H1 (cell line): ENCODE measurements around the gene UPF3B. TPM values are rescaled to one million over a fixed set of nuclear protein-coding genes. Genes with fewer than 3 reads are reported as not detected.

Experiments used
- CTCF ChIA-PET: fragments of 300-600 bp; sonication (Branson Sonifier 250); formaldehyde crosslinking; loops from one replicate; lab custom pipeline; 2021; ENCODE audit not compliant: partially characterized antibody; lab: Charles Lee
- POLR2A ChIA-PET: fragments of 300-600 bp; sonication (Branson Sonifier 250); formaldehyde crosslinking; loops from one replicate; lab custom pipeline; 2021; ENCODE audit warnings: inconsistent platforms; ENCODE audit not compliant: partially characterized antibody; lab: Charles Lee
- DNase-seq, 2 experiments: peaks; one replicate each; pipeline versions ENCODE4 v3.0.0 to v3.0.0-alpha.2; 2010 to 2022; ENCODE audit warnings: low spot score in 2 of 2, low read depth in 1 of 2, mixed read lengths in 1 of 2
- FAIRE-seq: peaks from 2 replicates; lab custom pipeline; 2011; peaks lifted over from hg19 to GRCh38; lab: Jason Lieb, UNC
- H2AFZ ChIP-seq: 2 replicates; pipeline ENCODE4 v1.8.1; 2012; ENCODE audit warnings: low read length, inconsistent platforms
- H2AK5ac ChIP-seq: 2 replicates; pipeline ENCODE4 v1.6.1; 2013; ENCODE audit warnings: low read depth, low read length
- H2BK120ac ChIP-seq: replicated peaks from 2 replicates; pipeline ENCODE3; 2013; ENCODE audit warnings: low read depth, low read length, inconsistent platforms
- H2BK12ac ChIP-seq: 2 replicates; pipeline ENCODE4 v1.6.1; 2013; ENCODE audit warnings: low read depth, low read length
- H2BK15ac ChIP-seq: 2 replicates; pipeline ENCODE4 v1.6.1; 2013; ENCODE audit warnings: low read length
- H2BK20ac ChIP-seq: 2 replicates; pipeline ENCODE4 v1.6.1; 2013; ENCODE audit warnings: low read length
- H2BK5ac ChIP-seq: 2 replicates; pipeline ENCODE4 v1.6.1; 2013; ENCODE audit warnings: low read depth, low read length
- H3K14ac ChIP-seq: 2 replicates; pipeline ENCODE4 v1.6.1; 2013; ENCODE audit warnings: inconsistent platforms; ENCODE audit not compliant: insufficient read length
- H3K18ac ChIP-seq: 2 replicates; pipeline ENCODE4 v1.6.1; 2013; ENCODE audit warnings: low read length; ENCODE audit errors: extremely low read depth
- H3K23ac ChIP-seq: 2 replicates; pipeline ENCODE4 v1.6.1; 2013; ENCODE audit warnings: inconsistent platforms; ENCODE audit not compliant: insufficient read length
- H3K23me2 ChIP-seq: 2 replicates; pipeline ENCODE4 v1.6.1; 2013; ENCODE audit warnings: low read depth, low read length
- H3K27ac ChIP-seq: 2 replicates; pipeline ENCODE4 v1.6.1; 2011; ENCODE audit warnings: low read depth, low read length, inconsistent platforms
- H3K27me3 ChIP-seq, 4 experiments: replicated peaks in 1 of 4; 1 replicate in 1 of 4; 2 replicates in 3 of 4; pipeline versions ENCODE4 v1.6.1 to v1.8.1; 2011 to 2013; ENCODE audit warnings: low read length in 3 of 4, mild to moderate bottlenecking in 3 of 4, inconsistent platforms in 2 of 4, mixed read lengths in 2 of 4, moderate library complexity in 1 of 4; ENCODE audit not compliant: control insufficient read depth in 3 of 4, insufficient read depth in 3 of 4; ENCODE audit errors: extremely low read depth in 1 of 4
- H3K36me3 ChIP-seq, 4 experiments: 2 replicates each; pipeline versions ENCODE4 v1.6.1 to v1.8.1; 2011 to 2013; ENCODE audit warnings: mild to moderate bottlenecking in 4 of 4, low read length in 3 of 4, moderate library complexity in 2 of 4, control low read depth in 1 of 4, inconsistent platforms in 1 of 4; ENCODE audit not compliant: insufficient read depth in 4 of 4, control insufficient read depth in 2 of 4
- H3K4ac ChIP-seq: replicated peaks from 2 replicates; pipeline ENCODE3; 2013; ENCODE audit warnings: low read length, low read depth, mixed read lengths, inconsistent platforms; ENCODE audit not compliant: insufficient read length
- H3K4me1 ChIP-seq, 4 experiments: replicated peaks in 1 of 4; 1 replicate in 1 of 4; 2 replicates in 3 of 4; pipeline versions ENCODE4 v1.6.1 to v1.8.1; 2011 to 2013; ENCODE audit warnings: low read length in 3 of 4, inconsistent platforms in 2 of 4, mixed read lengths in 1 of 4; ENCODE audit not compliant: insufficient read depth in 4 of 4, control insufficient read depth in 3 of 4
- H3K4me2 ChIP-seq, 2 experiments: 2 replicates each; pipeline versions ENCODE4 v1.6.1 to v1.8.1; 2011 to 2013; ENCODE audit warnings: low read depth in 2 of 2, low read length in 2 of 2, control low read depth in 1 of 2, inconsistent platforms in 1 of 2, mild to moderate bottlenecking in 1 of 2; ENCODE audit not compliant: insufficient read depth in 1 of 2
- H3K4me3 ChIP-seq, 4 experiments: fragments of 200-600, 300-600 bp in 1 of 4; sonication (generic), shearing (Covaris generic), sonication (Bioruptor Twin) in 1 of 4; 2 replicates each; pipeline versions ENCODE4 v1.5.1 to v1.8.1; 2011 to 2016; ENCODE audit warnings: low read length in 4 of 4, low read depth in 3 of 4, control low read depth in 2 of 4, inconsistent platforms in 2 of 4, mild to moderate bottlenecking in 2 of 4, mixed read lengths in 1 of 4, moderate library complexity in 1 of 4; ENCODE audit not compliant: insufficient read depth in 2 of 4; ENCODE audit errors: extremely low read depth in 1 of 4
- H3K56ac ChIP-seq: replicated peaks from 2 replicates; pipeline ENCODE3; 2013; ENCODE audit warnings: low read depth, mild to moderate bottlenecking, mixed read lengths, low read length, inconsistent platforms; ENCODE audit not compliant: insufficient read length
- H3K79me1 ChIP-seq: 2 replicates; pipeline ENCODE4 v1.6.1; 2013; ENCODE audit warnings: low read depth, low read length, control low read depth
- H3K79me2 ChIP-seq, 2 experiments: 2 replicates each; pipeline versions ENCODE4 v1.6.1 to v1.8.1; 2012 to 2013; ENCODE audit warnings: low read length in 2 of 2, mild to moderate bottlenecking in 2 of 2, inconsistent platforms in 1 of 2; ENCODE audit not compliant: insufficient read depth in 2 of 2, control insufficient read depth in 1 of 2
- H3K9ac ChIP-seq, 4 experiments: replicated peaks in 1 of 4; 1 replicate in 1 of 4; 2 replicates in 3 of 4; pipeline versions ENCODE4 v1.6.1 to v1.8.1; 2011 to 2013; ENCODE audit warnings: low read depth in 3 of 4, low read length in 3 of 4, control low read depth in 2 of 4, mild to moderate bottlenecking in 2 of 4, moderate library complexity in 2 of 4, inconsistent platforms in 1 of 4; ENCODE audit errors: extremely low read depth in 1 of 4
- H3K9me3 ChIP-seq, 2 experiments: 2 replicates each; pipeline versions ENCODE4 v1.6.1 to v1.8.1; 2012 to 2013; ENCODE audit warnings: mild to moderate bottlenecking in 2 of 2, moderate library complexity in 2 of 2, control low read depth in 1 of 2, inconsistent platforms in 1 of 2, low read depth in 1 of 2, low read length in 1 of 2, mixed read lengths in 1 of 2; ENCODE audit not compliant: insufficient read depth in 2 of 2
- H4K20me1 ChIP-seq, 2 experiments: replicated peaks in 1 of 2; 2 replicates each; pipeline versions ENCODE3 to v1.8.1; 2011 to 2013; ENCODE audit warnings: inconsistent platforms in 2 of 2, low read length in 2 of 2, mild to moderate bottlenecking in 1 of 2; ENCODE audit not compliant: insufficient read depth in 2 of 2, control insufficient read depth in 1 of 2
- H4K5ac ChIP-seq: 2 replicates; pipeline ENCODE4 v1.6.1; 2013; ENCODE audit warnings: low read length, low read depth, mixed read lengths, inconsistent platforms; ENCODE audit not compliant: insufficient read length
- H4K8ac ChIP-seq: 2 replicates; pipeline ENCODE4 v1.8.0; 2013; ENCODE audit warnings: mild to moderate bottlenecking, moderate library complexity, low read length, inconsistent platforms; ENCODE audit not compliant: insufficient read depth; ENCODE audit errors: extremely low read depth
- H4K91ac ChIP-seq: replicated peaks from 2 replicates; pipeline ENCODE3; 2013; ENCODE audit warnings: low read length, mixed read lengths, inconsistent platforms; ENCODE audit not compliant: insufficient read length
- BACH1 ChIP-seq: IDR thresholded peaks from 2 replicates; pipeline ENCODE4 v1.6.1; 2012; ENCODE audit warnings: low read length, improper control_type of control experiment
- BRCA1 ChIP-seq: IDR thresholded peaks from 2 replicates; pipeline ENCODE4 v1.6.1; 2012; ENCODE audit warnings: low read depth, low read length, improper control_type of control experiment
- EGR1 ChIP-seq: IDR thresholded peaks from 2 replicates; pipeline ENCODE4 v1.6.1; 2011; ENCODE audit warnings: low read depth, low read length, borderline replicate concordance
- HDAC2 ChIP-seq, 2 experiments: fragments of 300-600 bp in 1 of 2; sonication (generic) in 1 of 2; IDR thresholded peaks; 2 replicates each; pipeline ENCODE4 v1.6.1; 2011 to 2012; ENCODE audit warnings: low read depth in 2 of 2, low read length in 2 of 2, mild to moderate bottlenecking in 2 of 2, moderate library complexity in 2 of 2, borderline replicate concordance in 1 of 2, inconsistent platforms in 1 of 2
- KDM4A ChIP-seq: IDR thresholded peaks from one replicate; pipeline ENCODE4 v1.7.1; 2012; ENCODE audit warnings: low read depth, mild to moderate bottlenecking, moderate library complexity, low read length, inconsistent platforms; ENCODE audit not compliant: severe bottlenecking
- KDM5A ChIP-seq: fragments of 200-600 bp; IDR thresholded peaks from 2 replicates; pipeline ENCODE4 v1.7.1; 2012; ENCODE audit warnings: mild to moderate bottlenecking, low read length, inconsistent platforms, mixed read lengths
- POLR2AphosphoS5 ChIP-seq: IDR thresholded peaks from 2 replicates; pipeline ENCODE4 v1.6.1; 2011; ENCODE audit warnings: low read depth, low read length
- RFX5 ChIP-seq: IDR thresholded peaks from 2 replicates; pipeline ENCODE4 v1.6.1; 2011; ENCODE audit warnings: low read depth, low read length, improper control_type of control experiment, borderline replicate concordance
- SIX5 ChIP-seq: IDR thresholded peaks from 2 replicates; pipeline ENCODE4 v1.6.1; 2011; ENCODE audit warnings: mild to moderate bottlenecking, low read depth, low read length
- SRF ChIP-seq: IDR thresholded peaks from 2 replicates; pipeline ENCODE4 v1.6.1; 2011; ENCODE audit warnings: mild to moderate bottlenecking, low read depth, low read length, moderate library complexity
- whole genome bisulfite sequencing, 2 experiments: shearing (Covaris generic) in 1 of 2; methylation state at CpG; one replicate each; pipeline versions ENCODE4 v1.1.6 to v1.1.7; 2013 to 2015; ENCODE audit warnings: low lambda C conversion rate in 2 of 2, mixed read lengths in 2 of 2, inconsistent platforms in 1 of 2, low coverage in 1 of 2, missing lambda C conversion rate in 1 of 2; ENCODE audit not compliant: insufficient replicate concordance in 2 of 2, insufficient coverage in 1 of 2, insufficient read length in 1 of 2; ENCODE audit errors: extremely low coverage in 1 of 2, missing lambda C conversion rate in 1 of 2; 5-methylcytosine and 5-hydroxymethylcytosine counted together
- polyA plus RNA-seq, 7 experiments: library from polyadenylated mRNA; depleted of rRNA in 3 of 7; stranded (reverse) in 5 of 7; unstranded in 2 of 7; fragments of >200 nt in 5 of 7; fragments of 200-250 nt in 2 of 7; gene quantifications; 1 replicate in 5 of 7; 2 replicates in 1 of 7; 4 replicates in 1 of 7; pipeline versions ENCODE4 v1.2.1 to v1.2.3, GENCODE V29; 2011 to 2013; ENCODE audit warnings: missing spikeins in 2 of 7, mixed read lengths in 2 of 7
- total RNA-seq: library from RNA; stranded (reverse); fragmentation: NEBNext Ultra II Directional; extraction: Animal tissue kit (Norgen Biotek cat#: 25700); gene quantifications from 2 replicates; pipeline ENCODE4 v1.2.1, GENCODE V29; 2021
- TF ChIP-seq, protein P1 (sequence below), 3 experiments: IDR thresholded peaks; 1 replicate in 2 of 3; 2 replicates in 1 of 3; pipeline versions ENCODE4 v1.5.1 to v1.6.1; 2011; ENCODE audit warnings: low read length in 3 of 3, mild to moderate bottlenecking in 3 of 3, inconsistent platforms in 2 of 3, low read depth in 1 of 3, moderate library complexity in 1 of 3; ENCODE audit not compliant: insufficient read depth in 1 of 3; ENCODE audit errors: control extremely low read depth in 1 of 3

The UPF3B gene
- total and polyA plus RNA-seq, 2 of the 8 experiments (the other 6 are each of a cell fraction or from before 2014, with no cell fraction given) = 7.8 to 20.9 TPM

DNA sequence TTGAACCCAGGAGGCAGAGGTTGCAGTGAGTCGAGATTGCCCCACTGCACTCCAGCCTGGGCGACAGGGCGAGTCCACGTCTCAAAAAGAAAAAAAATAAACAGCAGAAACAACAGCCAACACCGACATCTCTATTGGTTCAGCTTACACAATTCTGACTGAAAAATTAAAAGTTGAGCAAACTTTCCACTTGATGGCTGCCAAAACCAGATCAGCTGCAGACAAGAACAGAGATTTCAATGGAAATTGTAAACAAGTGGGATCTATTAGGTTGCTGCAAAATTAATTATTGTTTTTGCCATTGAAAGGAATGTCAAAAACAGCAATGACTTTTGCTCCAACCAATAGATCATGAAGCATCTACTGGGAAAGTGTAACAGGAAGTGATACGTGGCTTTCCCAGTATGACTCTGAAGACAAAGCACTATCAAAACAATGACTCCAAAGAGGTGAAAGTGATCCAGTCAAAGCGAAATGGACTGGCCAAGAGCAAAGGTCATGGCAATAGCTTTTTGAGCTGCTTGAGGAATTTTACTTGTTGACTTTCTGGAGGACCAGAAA lies 26.3 kb downstream of the UPF3B start:
- H3K4me2 ChIP-seq = no peak overlapping the region
- POLR2A ChIA-PET = interaction anchor here (1.4 to 2.5 kb wide), 4 partner anchors 9 to 45 kb away, joined by 3 to 9 read pairs (median 6); partner anchors contain the start of genes NDUFA1, RNF113A and RPL39
- no peak overlapping the region for H2BK5ac ChIP-seq
- 82% methylated on average over 6 of the region's 7 CpGs; no CpG with 5 or more reads in 1 of the 2 experiments for WGBS, 2 experiments
- H4K91ac ChIP-seq = no peak overlapping the region
- no peak overlapping the region for H2BK20ac ChIP-seq
- H3K27ac ChIP-seq = no peak overlapping the region
- no peaks in the 10 kb centered on the region for H3K23me2 ChIP-seq
- CTCF ChIA-PET = no interaction called here
- no peaks in the 10 kb centered on the region for H3K9me3 ChIP-seq
- no peak overlapping the region for H3K56ac ChIP-seq
- no peak overlapping the region for H3K4me3 ChIP-seq
- no peak overlapping the region for H4K8ac ChIP-seq
- H2BK15ac ChIP-seq = no peak overlapping the region
- H3K14ac ChIP-seq = no peak overlapping the region
- no peaks in the 10 kb centered on the region for H3K27me3 ChIP-seq
- H3K4me1 ChIP-seq = no peaks in the 10 kb centered on the region
- no peak overlapping the region for H3K23ac ChIP-seq
- no peak overlapping the region for H4K5ac ChIP-seq
- no peaks in the 10 kb centered on the region for H4K20me1 ChIP-seq
- H3K9ac ChIP-seq = no peak overlapping the region
- H2BK120ac ChIP-seq = no peak overlapping the region
- no peak overlapping the region for H3K18ac ChIP-seq
- H3K79me1 ChIP-seq = no peaks in the 10 kb centered on the region
- peaks cover 0 to 5% (median 1%) of the 10 kb centered on the region in 4 experiments; a peak in 3 of 8 replicates for H3K36me3 ChIP-seq
- no peak overlapping the region for H2AFZ ChIP-seq
- DNase-seq = no peak
- no peak overlapping the region for H2BK12ac ChIP-seq
- H3K4ac ChIP-seq = no peak overlapping the region
- H2AK5ac ChIP-seq = no peak overlapping the region
- H3K79me2 ChIP-seq = no peaks in the 10 kb centered on the region
- no peak for FAIRE-seq
- TF ChIP-seq SIX5 (no peak), HDAC2 (IDR thresholded peaks at IDR 0.05; ENCODE audit: borderline replicate concordance in 1 of 2, low read depth in 2 of 2, low read length in 2 of 2) (no peak), KDM4A (no peak), EGR1 (no peak), KDM5A (no peak), BRCA1 (no peak), POLR2AphosphoS5 (no peak), SRF (no peak), BACH1 (no peak), RFX5 (no peak)
- TF ChIP-seq, protein P1, sequence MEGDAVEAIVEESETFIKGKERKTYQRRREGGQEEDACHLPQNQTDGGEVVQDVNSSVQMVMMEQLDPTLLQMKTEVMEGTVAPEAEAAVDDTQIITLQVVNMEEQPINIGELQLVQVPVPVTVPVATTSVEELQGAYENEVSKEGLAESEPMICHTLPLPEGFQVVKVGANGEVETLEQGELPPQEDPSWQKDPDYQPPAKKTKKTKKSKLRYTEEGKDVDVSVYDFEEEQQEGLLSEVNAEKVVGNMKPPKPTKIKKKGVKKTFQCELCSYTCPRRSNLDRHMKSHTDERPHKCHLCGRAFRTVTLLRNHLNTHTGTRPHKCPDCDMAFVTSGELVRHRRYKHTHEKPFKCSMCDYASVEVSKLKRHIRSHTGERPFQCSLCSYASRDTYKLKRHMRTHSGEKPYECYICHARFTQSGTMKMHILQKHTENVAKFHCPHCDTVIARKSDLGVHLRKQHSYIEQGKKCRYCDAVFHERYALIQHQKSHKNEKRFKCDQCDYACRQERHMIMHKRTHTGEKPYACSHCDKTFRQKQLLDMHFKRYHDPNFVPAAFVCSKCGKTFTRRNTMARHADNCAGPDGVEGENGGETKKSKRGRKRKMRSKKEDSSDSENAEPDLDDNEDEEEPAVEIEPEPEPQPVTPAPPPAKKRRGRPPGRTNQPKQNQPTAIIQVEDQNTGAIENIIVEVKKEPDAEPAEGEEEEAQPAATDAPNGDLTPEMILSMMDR (IDR thresholded peaks at IDR 0.05; ENCODE audit: control extremely low read depth in 1 of 3, insufficient read depth in 1 of 3, low read depth in 1 of 3, low read length in 3 of 3) = no peak
